ENCODE measurements around the gene ZNF865. TPM values are rescaled to one million over a fixed set of nuclear protein-coding genes. Genes with fewer than 3 reads are reported as not detected.

Gene ZNF865
- polyA plus RNA-seq, 1 donor from 2014 or later: 1.7 TPM

GRCh38 chr19:55563261-55563690 is 42.2 kb upstream of the ZNF865 start:
- H3K9me2 ChIP-seq (ENCODE audit: insufficient read depth, low read length): no peaks in the 10 kb centered on the region
- no peaks in the 10 kb centered on the region for H3K9me3 ChIP-seq (ENCODE audit: low read length)
- H3K27me3 ChIP-seq (ENCODE audit: insufficient read depth, low read depth, low read length): no peaks in the 10 kb centered on the region
- no peak overlapping the region for H3K4me2 ChIP-seq (ENCODE audit: low read length)
- no peak for TF ChIP-seq MXI1 (conservative IDR thresholded peaks at IDR 0.05; ENCODE audit: poor library complexity, severe bottlenecking)
- TF ChIP-seq RAD21 (conservative IDR thresholded peaks at IDR 0.05): no peak
- TF ChIP-seq POLR2AphosphoS5 (IDR thresholded peaks at IDR 0.05): no peak
- TF ChIP-seq EZH2 (IDR thresholded peaks at IDR 0.05; ENCODE audit: borderline replicate concordance, insufficient read depth, low read length, poor library complexity, severe bottlenecking): no peak
- TF ChIP-seq CTCF (IDR thresholded peaks at IDR 0.05; ENCODE audit: poor library complexity, severe bottlenecking): no peak
- TF ChIP-seq REST (IDR thresholded peaks at IDR 0.05; ENCODE audit: borderline replicate concordance): no peak
- no peak for TF ChIP-seq EP300 (conservative IDR thresholded peaks at IDR 0.05; ENCODE audit: poor library complexity, severe bottlenecking)
- TF ChIP-seq SMC3 (conservative IDR thresholded peaks at IDR 0.05; ENCODE audit: poor library complexity): no peak
- TF ChIP-seq TAF1 (IDR thresholded peaks at IDR 0.05; ENCODE audit: low read depth): no peak
- no peaks in the 10 kb centered on the region for H3K36me3 ChIP-seq (ENCODE audit: insufficient read depth, low read length)
- no peak overlapping the region for H2AFZ ChIP-seq (ENCODE audit: low read depth, low read length)
- no peak overlapping the region for H3K9ac ChIP-seq (ENCODE audit: low read length)
- H3K4me3 ChIP-seq (ENCODE audit: low read length): no peak overlapping the region
- no peak overlapping the region for H3K27ac ChIP-seq (ENCODE audit: low read length)
- no peaks in the 10 kb centered on the region for H3K79me2 ChIP-seq (replicated peaks; ENCODE audit: insufficient read depth, low read length)
- no peaks in the 10 kb centered on the region for H4K20me1 ChIP-seq (ENCODE audit: insufficient read depth)
- H3F3A ChIP-seq (ENCODE audit: insufficient read depth, low read length, poor library complexity, severe bottlenecking): no peaks in the 10 kb centered on the region

GRCh38 chr19:55566823-55567222 is 38.6 kb upstream of the ZNF865 start:
- Histone ChIP-seq H3K9me2 (ENCODE audit: insufficient read depth, low read length) (no peaks in the 10 kb centered on the region), H3K36me3 (ENCODE audit: insufficient read depth, low read length) (no peaks in the 10 kb centered on the region), H3K4me2 (ENCODE audit: low read length) (no peak overlapping the region), H4K20me1 (ENCODE audit: insufficient read depth) (no peaks in the 10 kb centered on the region), H3K9me3 (ENCODE audit: low read length) (no peaks in the 10 kb centered on the region), H3F3A (ENCODE audit: insufficient read depth, low read length, poor library complexity, severe bottlenecking) (no peaks in the 10 kb centered on the region), H3K9ac (ENCODE audit: low read length) (no peak overlapping the region), H3K79me2 (replicated peaks; ENCODE audit: insufficient read depth, low read length) (no peaks in the 10 kb centered on the region), H3K4me3 (ENCODE audit: low read length) (no peak overlapping the region), H3K27me3 (ENCODE audit: insufficient read depth, low read depth, low read length) (no peaks in the 10 kb centered on the region), H3K27ac (ENCODE audit: low read length) (no peak overlapping the region), H2AFZ (ENCODE audit: low read depth, low read length) (no peak overlapping the region)
- no peak for TF ChIP-seq EP300 (conservative IDR thresholded peaks at IDR 0.05; ENCODE audit: poor library complexity, severe bottlenecking)
- TF ChIP-seq CTCF (IDR thresholded peaks at IDR 0.05; ENCODE audit: poor library complexity, severe bottlenecking): no peak
- no peak for TF ChIP-seq MXI1 (conservative IDR thresholded peaks at IDR 0.05; ENCODE audit: poor library complexity, severe bottlenecking)
- TF ChIP-seq REST (IDR thresholded peaks at IDR 0.05; ENCODE audit: borderline replicate concordance): no peak
- no peak for TF ChIP-seq TAF1 (IDR thresholded peaks at IDR 0.05; ENCODE audit: low read depth)
- no peak for TF ChIP-seq POLR2AphosphoS5 (IDR thresholded peaks at IDR 0.05)
- no peak for TF ChIP-seq EZH2 (IDR thresholded peaks at IDR 0.05; ENCODE audit: borderline replicate concordance, insufficient read depth, low read length, poor library complexity, severe bottlenecking)
- TF ChIP-seq SMC3 (conservative IDR thresholded peaks at IDR 0.05; ENCODE audit: poor library complexity): no peak
- TF ChIP-seq RAD21 (conservative IDR thresholded peaks at IDR 0.05): no peak
